Stomach (tissue), 9 donors: ENCODE results near the gene NRROS. TPM values are rescaled to one million over a fixed set of nuclear protein-coding genes. Genes with fewer than 3 reads are reported as not detected.

Experiments
- DNase-seq, 2 donors: peaks; one replicate each; pipeline versions ENCODE4 v3.0.0 to v3.0.0-alpha.2; 2013 to 2019
- H3K27ac ChIP-seq, 5 donors: fragments of 200-600 bp in 4 of 5; sonication (generic) in 4 of 5; one replicate each; pipeline ENCODE4 v1.5.1; 2013 to 2019; ENCODE audit warnings: mild to moderate bottlenecking in 1 of 5, moderate library complexity in 1 of 5
- H3K27me3 ChIP-seq, 3 donors: fragments of 200-600 bp; sonication (generic); one replicate each; pipeline ENCODE4 v1.5.1; 2017 to 2019; ENCODE audit warnings: mixed run types in 1 of 3
- H3K36me3 ChIP-seq, 4 donors: fragments of 200-600 bp; sonication (generic); 1 replicate in 3 of 4; 2 replicates in 1 of 4; pipeline ENCODE4 v1.5.1; 2016 to 2019
- H3K4me1 ChIP-seq, 4 donors: fragments of 200-600 bp; sonication (generic); one replicate each; pipeline ENCODE4 v1.5.1; 2016 to 2019
- H3K4me3 ChIP-seq, 4 donors: fragments of 200-600 bp; sonication (generic) in 3 of 4; one replicate each; pipeline ENCODE4 v1.5.1; 2016 to 2019; ENCODE audit warnings: mild to moderate bottlenecking in 1 of 4
- H3K9me3 ChIP-seq, 4 donors: fragments of 200-600 bp; sonication (generic); one replicate each; pipeline ENCODE4 v1.5.1; 2016 to 2019
- EP300 ChIP-seq: sonication (generic); formaldehyde crosslinking; IDR thresholded peaks from one replicate; pipeline ENCODE4 v1.6.1; 2017; ENCODE audit warnings: antibody characterized with exemption
- POLR2A ChIP-seq, 4 donors: fragments of 450-650 bp; IDR thresholded peaks; one replicate each; pipeline ENCODE4 v1.6.1; 2016; ENCODE audit warnings: antibody characterized with exemption in 4 of 4, control low read depth in 2 of 4, mild to moderate bottlenecking in 1 of 4, moderate library complexity in 1 of 4
- POLR2AphosphoS5 ChIP-seq, 3 donors: sonication (generic); formaldehyde crosslinking; IDR thresholded peaks; one replicate each; pipeline ENCODE4 v1.6.1; 2016; ENCODE audit warnings: antibody characterized with exemption in 3 of 3
- WGBS, 5 donors: extraction: QIAGEN DNeasy Blood & Tissue Kit in 3 of 5; methylation state at CpG; one replicate each; pipeline versions ENCODE4 v1.1.5 to v1.1.7; 2013 to 2018; 5-methylcytosine and 5-hydroxymethylcytosine counted together
- intact Hi-C: fragments of 100-400 bp; cut with DNase I; formaldehyde crosslinking; loops from one replicate; pipeline ENCODE4 v1.15.1; 2023; ENCODE audit warnings: low total_unique reads
- polyA plus RNA-seq, 3 donors: library from polyadenylated mRNA; stranded (reverse); fragments of 200-250 nt; gene quantifications; one replicate each; pipeline ENCODE4 v1.2.3, GENCODE V29; 2013
- total RNA-seq, 5 donors: library from RNA; depleted of rRNA; stranded (reverse); fragments of >200 nt; gene quantifications; one replicate each; pipeline versions ENCODE4 v1.1.0 to v1.2.3, GENCODE V29; 2014 to 2016
- TF ChIP-seq, protein P1 (sequence below), 7 experiments: fragments of 450-650 bp in 4 of 7; fragments of 200-600 bp in 3 of 7; sonication (generic) in 3 of 7; IDR thresholded peaks; one replicate each; pipeline ENCODE4 v1.5.1; 2016 to 2019; ENCODE audit warnings: antibody characterized with exemption in 7 of 7, control low read depth in 2 of 7, mild to moderate bottlenecking in 1 of 7
- donor health status: healthy with polysubstance abuse.
- donor health status: Bipolar disorder and iron deficiency.
- donor health status: healthy.

Gene NRROS
- total and polyA plus RNA-seq, 8 donors, result 0.45 to 5.5 (median 1.4) TPM; not detected in 1

DNA sequence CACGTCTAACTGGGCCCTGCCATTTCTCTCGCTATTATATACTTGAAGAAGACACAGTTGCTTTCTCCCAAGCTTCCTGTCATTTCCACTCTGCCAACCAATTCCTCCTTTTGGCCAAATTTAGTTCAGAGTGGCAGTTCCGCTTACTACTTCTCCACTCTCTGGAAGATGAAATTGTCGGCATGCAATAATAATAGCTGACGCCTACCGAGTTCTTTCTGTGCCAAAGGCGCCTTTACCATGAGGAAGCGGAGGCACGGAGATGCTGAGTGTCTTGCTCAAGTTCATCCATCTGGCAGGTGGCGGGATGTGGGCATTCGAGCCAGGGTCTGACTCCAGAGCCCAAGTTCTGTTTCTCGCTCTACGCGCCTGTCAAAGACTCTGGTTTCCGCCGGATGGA lies 14.6 kb upstream of the NRROS start:
- Histone ChIP-seq H3K27me3 (no peaks in the 10 kb centered on the region), H3K36me3 (no peaks in the 10 kb centered on the region), H3K27ac (peak overlapping the region in 4 of 5 donors; percentile 37 to 67 (median 54)), H3K4me1 (peaks cover 0 to 14% (median 4%) of the 10 kb centered on the region in 4 donors), H3K9me3 (no peaks in the 10 kb centered on the region), H3K4me3 (no peak overlapping the region)
- intact Hi-C loops, result no loop called here
- TF ChIP-seq EP300 (no peak), POLR2AphosphoS5 (IDR thresholded peaks at IDR 0.05) (no peak), POLR2A (IDR thresholded peaks at IDR 0.05) (no peak)
- TF ChIP-seq, protein P1, sequence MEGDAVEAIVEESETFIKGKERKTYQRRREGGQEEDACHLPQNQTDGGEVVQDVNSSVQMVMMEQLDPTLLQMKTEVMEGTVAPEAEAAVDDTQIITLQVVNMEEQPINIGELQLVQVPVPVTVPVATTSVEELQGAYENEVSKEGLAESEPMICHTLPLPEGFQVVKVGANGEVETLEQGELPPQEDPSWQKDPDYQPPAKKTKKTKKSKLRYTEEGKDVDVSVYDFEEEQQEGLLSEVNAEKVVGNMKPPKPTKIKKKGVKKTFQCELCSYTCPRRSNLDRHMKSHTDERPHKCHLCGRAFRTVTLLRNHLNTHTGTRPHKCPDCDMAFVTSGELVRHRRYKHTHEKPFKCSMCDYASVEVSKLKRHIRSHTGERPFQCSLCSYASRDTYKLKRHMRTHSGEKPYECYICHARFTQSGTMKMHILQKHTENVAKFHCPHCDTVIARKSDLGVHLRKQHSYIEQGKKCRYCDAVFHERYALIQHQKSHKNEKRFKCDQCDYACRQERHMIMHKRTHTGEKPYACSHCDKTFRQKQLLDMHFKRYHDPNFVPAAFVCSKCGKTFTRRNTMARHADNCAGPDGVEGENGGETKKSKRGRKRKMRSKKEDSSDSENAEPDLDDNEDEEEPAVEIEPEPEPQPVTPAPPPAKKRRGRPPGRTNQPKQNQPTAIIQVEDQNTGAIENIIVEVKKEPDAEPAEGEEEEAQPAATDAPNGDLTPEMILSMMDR (IDR thresholded peaks at IDR 0.05), result no peak
- WGBS, 5 donors, result 87 to 94% (median 88%) methylated on average over 16 of the region's 16 CpGs
- no peak for DNase-seq

DNA sequence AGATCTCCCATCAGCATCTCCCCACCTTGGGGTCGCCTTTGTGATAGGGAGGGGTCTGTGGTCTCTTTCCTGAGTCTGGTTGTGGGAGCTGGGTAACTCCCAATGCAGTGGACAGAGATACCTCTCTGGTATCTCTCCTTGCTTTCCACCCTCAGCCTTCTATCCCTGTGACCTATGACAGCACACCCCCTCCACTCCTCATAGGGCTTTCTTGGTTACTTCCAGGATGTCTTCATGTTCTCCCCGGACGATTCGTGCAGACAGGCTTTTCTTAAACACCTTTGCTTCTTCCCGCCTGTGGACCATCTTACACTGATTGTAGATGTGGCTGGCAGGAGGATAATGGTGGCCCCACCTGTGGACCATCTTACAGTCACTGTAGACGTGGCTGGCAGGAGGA lies 14.2 kb upstream of the NRROS start:
- Histone ChIP-seq H3K4me1 (peaks cover 0 to 9% (median 2%) of the 10 kb centered on the region in 4 donors), H3K27me3 (no peaks in the 10 kb centered on the region), H3K27ac (peak overlapping the region in 2 of 5 donors; percentile 47 to 67), H3K36me3 (no peaks in the 10 kb centered on the region), H3K9me3 (no peaks in the 10 kb centered on the region), H3K4me3 (no peak overlapping the region)
- intact Hi-C loops, result no loop called here
- TF ChIP-seq POLR2AphosphoS5 (IDR thresholded peaks at IDR 0.05) (no peak), EP300 (no peak), POLR2A (IDR thresholded peaks at IDR 0.05) (no peak)
- TF ChIP-seq, protein P1 (IDR thresholded peaks at IDR 0.05), result no peak
- DNase-seq, result no peak
- WGBS, 5 donors, result 81 to 89% (median 84%) methylated on average over 6 of the region's 6 CpGs

DNA sequence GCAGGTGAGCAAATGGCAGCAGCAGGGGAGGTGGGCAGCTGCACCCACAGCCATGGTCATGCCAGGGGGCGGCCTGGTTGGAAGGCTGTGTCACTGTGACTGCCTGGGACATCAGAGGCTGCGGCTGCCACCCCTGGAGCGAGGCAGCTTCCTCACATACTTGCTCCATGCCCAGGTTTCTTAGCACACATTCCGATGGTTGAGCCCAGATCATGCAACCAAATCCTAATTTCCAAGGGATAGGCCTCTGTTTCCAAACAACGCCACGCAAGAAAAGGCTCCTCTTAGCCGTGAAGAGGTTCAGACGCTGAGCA lies 11.6 kb upstream of the NRROS start:
- intact Hi-C loops, result no loop called here
- DNase-seq, result no peak
- H3K27ac ChIP-seq, result no peak overlapping the region

GRCh38 chr3:196629228-196629627 lies 10.3 kb upstream of the NRROS start:
- intact Hi-C loops, result no loop called here
- Histone ChIP-seq H3K27ac (no peak overlapping the region), H3K36me3 (no peaks in the 10 kb centered on the region), H3K4me1 (peaks cover 4 to 30% (median 22%) of the 10 kb centered on the region in 4 donors), H3K27me3 (no peaks in the 10 kb centered on the region), H3K9me3 (no peaks in the 10 kb centered on the region), H3K4me3 (no peak overlapping the region)
- 80 to 94% (median 86%) methylated on average over 2 of the region's 2 CpGs for WGBS, 5 donors
- TF ChIP-seq POLR2AphosphoS5 (IDR thresholded peaks at IDR 0.05) (no peak), EP300 (no peak), POLR2A (IDR thresholded peaks at IDR 0.05) (no peak)
- TF ChIP-seq, protein P1 (IDR thresholded peaks at IDR 0.05), result no peak
- no peak for DNase-seq

More for the DNA sequence above, 11.6 kb upstream of the NRROS start:
- Histone ChIP-seq H3K36me3 (no peaks in the 10 kb centered on the region), H3K9me3 (no peaks in the 10 kb centered on the region), H3K27me3 (no peaks in the 10 kb centered on the region), H3K4me3 (no peak overlapping the region), H3K4me1 (peaks cover under 1 to 24% (median 13%) of the 10 kb centered on the region in 4 donors)
- WGBS, 5 donors, result 92 to 97% (median 92%) methylated on average over 7 to 8 of the region's 8 CpGs
- TF ChIP-seq EP300 (no peak), POLR2A (IDR thresholded peaks at IDR 0.05) (no peak), POLR2AphosphoS5 (IDR thresholded peaks at IDR 0.05) (no peak)
- TF ChIP-seq, protein P1 (IDR thresholded peaks at IDR 0.05), result no peak
